ENCODE measurements around the gene INPP5A. TPM values are rescaled to one million over a fixed set of nuclear protein-coding genes. Genes with fewer than 3 reads are reported as not detected.

The INPP5A gene
- total RNA-seq, 2 donors from 2014 or later, result 20.7 to 26.7 TPM

DNA sequence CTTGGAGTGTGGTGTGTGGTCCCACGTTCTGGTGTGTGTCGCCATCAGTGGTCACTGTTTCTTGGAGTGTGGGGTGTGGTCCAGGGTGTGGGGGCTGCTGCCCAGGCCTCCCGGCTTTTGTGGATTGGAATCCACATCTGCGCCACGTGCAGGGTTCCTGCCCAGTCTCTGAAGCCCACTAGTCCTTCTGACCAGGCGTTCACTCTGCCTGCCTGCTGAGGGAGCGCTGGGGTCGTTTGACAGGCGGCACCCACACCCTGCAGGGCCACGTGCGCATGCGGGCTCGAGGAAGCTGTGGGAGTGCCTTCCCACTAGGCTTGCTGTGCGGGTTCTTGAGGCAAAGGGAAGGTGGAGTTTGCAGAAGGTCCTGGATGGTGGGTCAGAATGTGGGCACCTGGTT, 51.4 kb downstream of the INPP5A start:
- H3K4me3 ChIP-seq (ENCODE audit: low read length), result no peak overlapping the region
- 88 to 100% methylated on average over 6 to 14 of the region's 14 CpGs for WGBS, 2 experiments (ENCODE audit: insufficient coverage in 1 of 2, insufficient read length in 1 of 2)
- no peaks in the 10 kb centered on the region for H3K9me3 ChIP-seq (ENCODE audit: control insufficient read depth, low read length)
- no peak overlapping the region for H3K27ac ChIP-seq (ENCODE audit: low read depth, low read length)
- TF ChIP-seq, protein P1, sequence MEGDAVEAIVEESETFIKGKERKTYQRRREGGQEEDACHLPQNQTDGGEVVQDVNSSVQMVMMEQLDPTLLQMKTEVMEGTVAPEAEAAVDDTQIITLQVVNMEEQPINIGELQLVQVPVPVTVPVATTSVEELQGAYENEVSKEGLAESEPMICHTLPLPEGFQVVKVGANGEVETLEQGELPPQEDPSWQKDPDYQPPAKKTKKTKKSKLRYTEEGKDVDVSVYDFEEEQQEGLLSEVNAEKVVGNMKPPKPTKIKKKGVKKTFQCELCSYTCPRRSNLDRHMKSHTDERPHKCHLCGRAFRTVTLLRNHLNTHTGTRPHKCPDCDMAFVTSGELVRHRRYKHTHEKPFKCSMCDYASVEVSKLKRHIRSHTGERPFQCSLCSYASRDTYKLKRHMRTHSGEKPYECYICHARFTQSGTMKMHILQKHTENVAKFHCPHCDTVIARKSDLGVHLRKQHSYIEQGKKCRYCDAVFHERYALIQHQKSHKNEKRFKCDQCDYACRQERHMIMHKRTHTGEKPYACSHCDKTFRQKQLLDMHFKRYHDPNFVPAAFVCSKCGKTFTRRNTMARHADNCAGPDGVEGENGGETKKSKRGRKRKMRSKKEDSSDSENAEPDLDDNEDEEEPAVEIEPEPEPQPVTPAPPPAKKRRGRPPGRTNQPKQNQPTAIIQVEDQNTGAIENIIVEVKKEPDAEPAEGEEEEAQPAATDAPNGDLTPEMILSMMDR (conservative IDR thresholded peaks at IDR 0.05), result no peak
- no peak for DNase-seq
- H3K36me3 Mint-ChIP-seq (ENCODE audit: low read depth), result peaks cover 4% of the 10 kb centered on the region
- no peaks in the 10 kb centered on the region for H3K27me3 Mint-ChIP-seq (ENCODE audit: insufficient read depth)
- H3K4me3 Mint-ChIP-seq, result no peak overlapping the region
- H3K9me3 Mint-ChIP-seq, result no peaks in the 10 kb centered on the region
- H3K9ac ChIP-seq (ENCODE audit: extremely low read depth, low read length, poor library complexity, severe bottlenecking), result no peak overlapping the region
- no peaks in the 10 kb centered on the region for H3K27me3 ChIP-seq (ENCODE audit: control insufficient read depth, insufficient read depth, low read length, poor library complexity, severe bottlenecking)
- no peaks in the 10 kb centered on the region for H3K4me1 ChIP-seq (ENCODE audit: control insufficient read depth, insufficient read depth, low read length)
- no peaks in the 10 kb centered on the region for H3K36me3 ChIP-seq (ENCODE audit: control insufficient read depth, insufficient read depth, low read length)
- peaks cover 10% of the 10 kb centered on the region for H3K4me1 Mint-ChIP-seq
- no peak overlapping the region for H3K27ac Mint-ChIP-seq

DNA sequence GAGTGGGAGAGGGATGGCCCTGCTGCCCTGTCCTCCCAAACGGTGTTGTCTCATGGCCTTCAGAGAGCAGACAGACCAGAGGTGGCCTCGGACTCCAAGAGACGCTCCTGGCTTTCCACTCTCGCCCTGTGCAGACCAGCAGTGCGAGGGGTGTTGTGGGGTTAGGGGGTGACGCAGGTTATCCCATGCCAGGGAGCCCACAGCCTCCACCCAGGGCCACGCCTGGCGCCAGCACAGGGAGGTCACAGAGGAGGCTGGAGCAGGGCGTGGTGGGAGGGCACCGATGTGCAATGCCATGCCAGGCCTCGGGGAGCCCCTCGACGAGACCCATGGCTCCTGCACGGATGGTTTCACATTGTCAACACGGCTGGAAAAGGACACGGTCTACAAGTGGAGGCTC, 52.1 kb downstream of the INPP5A start:
- Mint-ChIP-seq H3K4me3 (no peak overlapping the region), H3K9me3 (no peaks in the 10 kb centered on the region), H3K27ac (no peak overlapping the region), H3K36me3 (ENCODE audit: low read depth) (peaks cover 4% of the 10 kb centered on the region), H3K4me1 (peaks cover 10% of the 10 kb centered on the region), H3K27me3 (ENCODE audit: insufficient read depth) (no peaks in the 10 kb centered on the region)
- Histone ChIP-seq H3K36me3 (ENCODE audit: control insufficient read depth, insufficient read depth, low read length) (no peaks in the 10 kb centered on the region), H3K4me3 (ENCODE audit: low read length) (no peak overlapping the region), H3K27ac (ENCODE audit: low read depth, low read length) (no peak overlapping the region), H3K9me3 (ENCODE audit: control insufficient read depth, low read length) (no peaks in the 10 kb centered on the region), H3K9ac (ENCODE audit: extremely low read depth, low read length, poor library complexity, severe bottlenecking) (no peak overlapping the region), H3K27me3 (ENCODE audit: control insufficient read depth, insufficient read depth, low read length, poor library complexity, severe bottlenecking) (no peaks in the 10 kb centered on the region), H3K4me1 (ENCODE audit: control insufficient read depth, insufficient read depth, low read length) (no peaks in the 10 kb centered on the region)
- 94 to 95% methylated on average over 11 to 16 of the region's 16 CpGs for WGBS, 2 experiments (ENCODE audit: insufficient coverage in 1 of 2, insufficient read length in 1 of 2)
- TF ChIP-seq, protein P1 (conservative IDR thresholded peaks at IDR 0.05), result no peak
- no peak for DNase-seq

DNA sequence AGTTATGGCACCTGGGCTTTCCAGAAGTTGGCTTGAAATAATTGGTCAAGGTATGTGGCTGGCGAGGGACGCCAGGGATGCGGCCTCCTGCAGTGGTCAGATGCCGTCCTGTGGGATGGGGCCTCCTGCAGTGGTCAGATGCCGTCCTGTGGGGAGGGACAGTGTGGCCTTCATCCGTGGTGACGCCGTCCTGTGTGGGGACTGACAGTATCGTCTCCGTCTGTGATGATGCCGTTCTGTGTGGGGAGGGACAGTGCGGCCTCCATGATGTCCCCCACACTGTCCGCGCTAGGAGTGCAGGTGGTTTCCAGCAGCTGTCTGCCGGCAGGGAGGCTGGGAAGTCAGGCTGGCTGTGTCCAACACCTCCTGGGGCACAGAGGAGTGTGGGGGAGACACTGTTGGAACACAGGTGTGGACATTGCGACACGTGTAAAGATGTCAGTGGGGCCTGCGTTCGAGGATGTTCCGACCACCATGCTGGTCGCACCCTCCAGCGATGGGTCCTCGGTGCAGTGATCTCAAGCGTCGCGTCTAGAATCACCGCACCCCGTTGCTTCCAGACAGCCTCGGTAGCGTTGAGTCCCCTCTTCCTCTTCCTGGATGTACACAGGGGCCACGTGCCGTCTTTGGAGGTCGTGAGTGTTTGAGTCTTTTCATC, 52.6 kb downstream of the INPP5A start:
- no peak overlapping the region for H3K27ac Mint-ChIP-seq
- H3K9me3 Mint-ChIP-seq, result no peaks in the 10 kb centered on the region
- peaks cover 10% of the 10 kb centered on the region for H3K4me1 Mint-ChIP-seq
- Histone ChIP-seq H3K36me3 (ENCODE audit: control insufficient read depth, insufficient read depth, low read length) (no peaks in the 10 kb centered on the region), H3K27ac (ENCODE audit: low read depth, low read length) (no peak overlapping the region), H3K4me1 (ENCODE audit: control insufficient read depth, insufficient read depth, low read length) (no peaks in the 10 kb centered on the region), H3K4me3 (ENCODE audit: low read length) (no peak overlapping the region), H3K9ac (ENCODE audit: extremely low read depth, low read length, poor library complexity, severe bottlenecking) (no peak overlapping the region), H3K9me3 (ENCODE audit: control insufficient read depth, low read length) (no peaks in the 10 kb centered on the region), H3K27me3 (ENCODE audit: control insufficient read depth, insufficient read depth, low read length, poor library complexity, severe bottlenecking) (no peaks in the 10 kb centered on the region)
- TF ChIP-seq, protein P1 (conservative IDR thresholded peaks at IDR 0.05), result no peak
- peaks cover 4% of the 10 kb centered on the region for H3K36me3 Mint-ChIP-seq (ENCODE audit: low read depth)
- DNase-seq, result no peak
- 96 to 98% methylated on average over 32 to 33 of the region's 33 CpGs for WGBS, 2 experiments (ENCODE audit: insufficient coverage in 1 of 2, insufficient read length in 1 of 2)
- H3K4me3 Mint-ChIP-seq, result no peak overlapping the region
- no peaks in the 10 kb centered on the region for H3K27me3 Mint-ChIP-seq (ENCODE audit: insufficient read depth)
